Skeletal muscle satellite cell (primary cell): ENCODE results near the gene LASP1NB.

Source experiments
- H3K27me3 ChIP-seq: 2 replicates; pipeline ENCODE4 v1.7.0; 2013; ENCODE audit warnings: low read length; ENCODE audit not compliant: control insufficient read depth, insufficient read depth
- H3K36me3 ChIP-seq: 2 replicates; pipeline ENCODE4 v1.7.0; 2013; ENCODE audit warnings: mild to moderate bottlenecking, control low read depth, low read length; ENCODE audit not compliant: insufficient read depth
- H3K4me1 ChIP-seq: 2 replicates; pipeline ENCODE4 v1.7.0; 2013; ENCODE audit warnings: low read length; ENCODE audit not compliant: control insufficient read depth, insufficient read depth
- H3K4me2 ChIP-seq: 2 replicates; pipeline ENCODE4 v1.7.0; 2013; ENCODE audit warnings: mild to moderate bottlenecking, low read length
- H3K4me3 ChIP-seq: 2 replicates; pipeline ENCODE4 v1.7.0; 2013; ENCODE audit warnings: low read length
- H3K9ac ChIP-seq: 2 replicates; pipeline ENCODE4 v1.7.0; 2013; ENCODE audit warnings: mild to moderate bottlenecking, low read depth, low read length, moderate library complexity
- H3K9me3 ChIP-seq: replicated peaks from 2 replicates; pipeline ENCODE4 v1.7.0; 2013; ENCODE audit warnings: mild to moderate bottlenecking, control low read depth, low read length

LASP1NB gene

GRCh38 chr17:38888842-38889241 is 36.6 kb upstream of the LASP1NB start:
- H3K9ac ChIP-seq, result no peak overlapping the region
- peaks cover 52% of the 10 kb centered on the region for H3K4me1 ChIP-seq
- no peaks in the 10 kb centered on the region for H3K9me3 ChIP-seq
- no peak overlapping the region for H3K4me2 ChIP-seq
- H3K27me3 ChIP-seq, result no peaks in the 10 kb centered on the region
- H3K36me3 ChIP-seq, result peaks cover 89% of the 10 kb centered on the region
- no peak overlapping the region for H3K4me3 ChIP-seq

GRCh38 chr17:38889745-38890409 is 35.5 kb upstream of the LASP1NB start:
- Histone ChIP-seq H3K4me1 (peaks cover 52% of the 10 kb centered on the region), H3K9me3 (no peaks in the 10 kb centered on the region), H3K4me3 (no peak overlapping the region), H3K36me3 (peaks cover 91% of the 10 kb centered on the region), H3K9ac (no peak overlapping the region), H3K4me2 (no peak overlapping the region), H3K27me3 (no peaks in the 10 kb centered on the region)

- Histone ChIP-seq H3K36me3 (peaks cover 87% of the 10 kb centered on the region), H3K27me3 (no peaks in the 10 kb centered on the region), H3K9ac (no peak overlapping the region), H3K4me3 (no peak overlapping the region), H3K4me2 (no peak overlapping the region), H3K4me1 (peaks cover 52% of the 10 kb centered on the region), H3K9me3 (no peaks in the 10 kb centered on the region)
These were observed 35.0 kb upstream of the LASP1NB start for GRCh38 chr17:38890410-38890746.

- no peaks in the 10 kb centered on the region for H3K27me3 ChIP-seq
- H3K36me3 ChIP-seq, result peaks cover 87% of the 10 kb centered on the region
- no peak overlapping the region for H3K9ac ChIP-seq
These were observed 34.0 kb upstream of the LASP1NB start for GRCh38 chr17:38891441-38891840.

GRCh38 chr17:38892083-38892482 is 33.3 kb upstream of the LASP1NB start:
- no peak overlapping the region for H3K9ac ChIP-seq
- H3K36me3 ChIP-seq, result peaks cover 90% of the 10 kb centered on the region

More at GRCh38 chr17:38891441-38891840, 34.0 kb upstream of the LASP1NB start:
- H3K4me3 ChIP-seq, result no peak overlapping the region
- H3K4me2 ChIP-seq, result no peak overlapping the region
- H3K4me1 ChIP-seq, result peaks cover 52% of the 10 kb centered on the region
- no peaks in the 10 kb centered on the region for H3K9me3 ChIP-seq

GRCh38 chr17:38892620-38893019 is 32.8 kb upstream of the LASP1NB start:
- Histone ChIP-seq H3K4me1 (peaks cover 58% of the 10 kb centered on the region), H3K36me3 (peaks cover 85% of the 10 kb centered on the region), H3K9ac (no peak overlapping the region), H3K27me3 (no peaks in the 10 kb centered on the region), H3K9me3 (no peaks in the 10 kb centered on the region), H3K4me3 (no peak overlapping the region), H3K4me2 (no peak overlapping the region)

More at GRCh38 chr17:38892083-38892482, 33.3 kb upstream of the LASP1NB start:
- Histone ChIP-seq H3K27me3 (no peaks in the 10 kb centered on the region), H3K9me3 (no peaks in the 10 kb centered on the region), H3K4me3 (no peak overlapping the region), H3K4me2 (no peak overlapping the region), H3K4me1 (peaks cover 55% of the 10 kb centered on the region)

GRCh38 chr17:38893113-38893512 is 32.3 kb upstream of the LASP1NB start:
- Histone ChIP-seq H3K4me3 (no peak overlapping the region), H3K27me3 (no peaks in the 10 kb centered on the region), H3K4me1 (peaks cover 63% of the 10 kb centered on the region), H3K36me3 (peaks cover 83% of the 10 kb centered on the region), H3K4me2 (peak overlapping the region; percentile 34), H3K9ac (peak overlapping the region; percentile 27), H3K9me3 (no peaks in the 10 kb centered on the region)

- H3K4me2 ChIP-seq, result peak overlapping the region; percentile 34
- H3K36me3 ChIP-seq, result peaks cover 84% of the 10 kb centered on the region
- no peaks in the 10 kb centered on the region for H3K27me3 ChIP-seq
- peak overlapping the region; percentile 27 for H3K9ac ChIP-seq
- H3K4me1 ChIP-seq, result peaks cover 68% of the 10 kb centered on the region
- H3K9me3 ChIP-seq, result no peaks in the 10 kb centered on the region
- H3K4me3 ChIP-seq, result no peak overlapping the region
These were observed 31.8 kb upstream of the LASP1NB start for GRCh38 chr17:38893607-38894006.

GRCh38 chr17:38894276-38894675 is 31.1 kb upstream of the LASP1NB start:
- Histone ChIP-seq H3K4me1 (peaks cover 75% of the 10 kb centered on the region), H3K4me2 (peak overlapping the region; percentile 19), H3K4me3 (peak overlapping the region; percentile 9), H3K36me3 (peaks cover 84% of the 10 kb centered on the region), H3K9me3 (no peaks in the 10 kb centered on the region), H3K27me3 (no peaks in the 10 kb centered on the region), H3K9ac (peak overlapping the region; percentile 27)

- no peaks in the 10 kb centered on the region for H3K9me3 ChIP-seq
- H3K4me1 ChIP-seq, result peaks cover 96% of the 10 kb centered on the region
- peak overlapping the region; percentile 68 for H3K4me2 ChIP-seq
- no peak overlapping the region for H3K4me3 ChIP-seq
- H3K9ac ChIP-seq, result peak overlapping the region; percentile 19
- peaks cover 68% of the 10 kb centered on the region for H3K36me3 ChIP-seq
- H3K27me3 ChIP-seq, result no peaks in the 10 kb centered on the region
These were observed 29.0 kb upstream of the LASP1NB start for GRCh38 chr17:38896346-38896954.

GRCh38 chr17:38897176-38897575 is 28.2 kb upstream of the LASP1NB start:
- Histone ChIP-seq H3K27me3 (no peaks in the 10 kb centered on the region), H3K9ac (peak overlapping the region; percentile 49), H3K4me3 (peak overlapping the region; percentile 18), H3K36me3 (peaks cover 66% of the 10 kb centered on the region), H3K9me3 (no peaks in the 10 kb centered on the region), H3K4me1 (peaks cover 98% of the 10 kb centered on the region), H3K4me2 (peak overlapping the region; percentile 68)
